NCI-H2171 (cell line): ENCODE results near the gene SIK2.
"Not testable (repeated sequence)": the region's sequence is repeated elsewhere in the genome, so short reads cannot be mapped to it uniquely, and the experiment has no call there.

Experiments used
- DNase-seq: peaks from one replicate; lab custom pipeline; 2025; lab: John Stamatoyannopoulos, UW

SIK2 gene

DNA sequence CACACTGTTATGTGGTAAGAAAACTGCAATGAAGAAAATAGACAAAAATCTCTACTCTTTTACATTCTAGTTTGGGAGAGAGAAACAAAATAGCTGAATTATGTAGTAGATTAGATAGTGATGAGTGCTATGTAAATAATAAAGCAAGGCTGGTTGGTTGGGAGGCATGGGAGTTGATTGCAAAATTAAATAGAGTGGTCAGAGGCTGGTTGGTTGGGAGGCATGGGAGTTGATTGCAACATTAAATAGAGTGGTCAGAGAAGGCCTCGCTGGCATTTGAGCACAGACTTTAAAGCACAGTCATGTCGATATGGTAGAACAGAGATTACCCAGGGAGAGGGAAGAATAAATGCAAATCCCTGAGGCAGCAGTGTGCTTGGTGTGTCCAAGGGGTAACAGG is 22.4 kb downstream of the SIK2 start:
- no peak for DNase-seq

- DNase-seq: no peak
These were observed 25.3 kb downstream of the SIK2 start for GRCh38 chr11:111627591-111627990.

GRCh38 chr11:111629499-111629898 is 27.2 kb downstream of the SIK2 start:
- DNase-seq: no peak

DNA sequence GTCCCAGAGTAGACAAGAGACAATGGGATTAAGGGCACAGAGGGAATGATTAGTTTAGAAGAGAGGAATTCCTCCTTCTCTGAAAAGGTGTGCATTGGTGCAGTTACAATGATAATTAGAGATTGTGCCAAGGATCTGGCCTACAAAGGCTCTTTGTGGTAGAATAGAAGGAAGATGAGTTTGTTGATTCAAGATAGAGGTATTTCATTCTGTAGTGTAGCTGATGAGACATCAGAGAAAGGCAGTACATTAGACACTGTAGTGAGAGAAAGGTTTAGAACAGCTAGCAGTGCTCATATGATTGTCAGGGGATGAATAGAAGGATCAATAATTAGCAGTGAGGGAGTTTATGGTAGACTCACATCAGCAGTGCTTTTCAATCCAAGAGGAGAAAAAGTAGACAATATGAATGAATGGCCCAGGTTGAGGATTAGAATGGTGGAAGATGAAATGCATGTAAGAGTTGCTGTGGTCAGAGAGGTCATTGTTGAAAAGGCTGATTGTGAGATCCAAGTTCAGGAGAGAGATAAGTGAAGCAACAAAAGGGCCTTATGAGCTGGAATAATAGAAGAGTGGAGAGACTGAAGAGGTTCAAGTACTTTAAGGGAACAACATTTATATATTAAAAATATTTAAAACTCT is 28.9 kb downstream of the SIK2 start:
- no peak for DNase-seq

DNA sequence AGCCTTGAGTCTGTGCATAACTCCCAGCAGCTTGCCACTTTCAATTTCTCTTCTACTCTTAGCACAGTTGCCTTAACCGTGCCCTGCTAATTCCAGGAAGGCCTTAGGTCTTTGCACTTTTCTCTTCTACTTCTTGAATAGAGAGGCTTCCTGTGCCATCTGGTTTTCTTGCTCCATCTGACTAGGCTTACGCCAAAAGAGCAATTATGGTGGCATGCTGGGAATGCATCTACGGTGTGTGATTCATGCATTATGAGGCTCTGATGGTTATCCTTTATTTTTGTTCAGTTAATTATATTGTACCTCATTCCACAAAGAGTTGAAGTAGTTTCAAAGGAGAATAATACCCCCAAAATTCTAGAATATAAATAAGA is 29.4 kb downstream of the SIK2 start:
- DNase-seq: no peak

GRCh38 chr11:111632516-111633220 is 30.4 kb downstream of the SIK2 start:
- no peak for DNase-seq

DNA sequence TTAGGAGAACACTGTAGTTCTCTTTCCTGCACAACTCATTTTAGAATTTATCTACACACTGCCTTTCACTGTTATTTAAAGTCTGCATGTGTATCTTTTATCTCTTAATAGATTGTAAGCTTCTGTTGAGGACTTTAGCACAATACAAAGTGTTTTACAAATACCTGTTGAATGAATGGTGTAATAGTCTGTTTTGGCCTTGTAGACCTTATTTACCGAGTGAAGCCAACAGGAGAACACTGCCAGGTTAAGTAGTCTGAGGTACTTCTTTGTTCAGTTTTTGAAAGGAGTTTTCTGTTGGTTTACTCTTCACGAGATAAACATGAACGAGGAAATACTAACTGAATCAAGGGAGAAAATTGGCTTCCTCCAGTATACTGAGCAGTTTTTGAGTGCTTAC is 31.0 kb downstream of the SIK2 start:
- no peak for DNase-seq

- DNase-seq: no peak
These were observed 31.6 kb downstream of the SIK2 start for GRCh38 chr11:111633756-111634362.

DNA sequence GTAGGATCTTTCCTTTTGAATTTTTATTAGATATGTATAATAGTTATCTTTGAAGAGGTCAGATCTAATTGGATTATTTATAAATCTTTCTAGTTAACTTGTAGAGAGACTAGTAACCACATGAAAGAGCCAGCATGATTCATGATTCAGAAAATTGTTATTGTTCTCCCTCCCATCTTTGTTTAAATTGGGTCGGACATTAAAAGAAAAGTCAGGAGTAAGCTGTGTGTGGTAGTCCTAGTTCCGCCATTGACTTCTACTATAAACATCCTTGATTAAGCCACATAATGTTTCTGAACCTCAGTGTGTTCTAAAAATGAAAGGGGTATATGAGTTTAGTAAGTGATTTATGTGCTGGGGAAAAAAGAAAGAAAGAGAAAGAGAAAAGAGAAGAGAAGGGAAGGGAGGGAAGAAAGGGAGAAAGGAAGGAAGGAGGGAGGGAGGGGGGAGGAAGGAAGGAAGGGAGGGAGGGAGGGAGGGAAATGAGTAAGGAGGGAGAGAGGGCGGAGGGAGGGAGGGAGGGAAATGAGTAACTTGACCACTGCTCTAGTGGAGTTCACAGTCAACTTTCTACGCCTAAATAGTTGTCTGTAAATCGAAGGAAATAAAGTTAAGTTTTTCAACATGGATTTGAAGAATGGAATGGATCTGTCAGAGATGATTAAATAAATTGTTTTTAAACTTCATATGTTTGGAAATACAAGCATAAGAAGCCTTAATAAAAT is 32.9 kb downstream of the SIK2 start:
- no peak for DNase-seq

- DNase-seq: no peak
These were observed 33.4 kb downstream of the SIK2 start for GRCh38 chr11:111635706-111636045.

DNA sequence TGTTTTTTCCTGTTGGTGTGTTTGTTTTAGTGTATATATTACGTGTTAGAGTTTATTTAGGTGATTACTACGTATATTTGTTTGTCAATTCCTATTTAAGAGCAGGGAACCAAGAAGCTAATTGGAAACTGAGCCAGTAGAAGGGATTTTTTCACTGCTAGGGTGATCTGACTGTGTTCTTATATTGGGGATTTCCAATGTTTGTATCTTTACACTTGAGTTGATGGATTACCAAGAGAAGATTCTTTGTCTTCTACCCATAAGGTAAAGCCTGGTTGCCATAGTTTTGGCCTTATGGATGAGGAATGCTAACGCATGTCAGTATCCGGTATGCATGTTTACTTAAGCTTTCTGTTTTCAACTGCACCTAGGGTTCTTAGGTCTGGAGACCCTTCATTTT is 35.6 kb downstream of the SIK2 start:
- DNase-seq: no peak

- DNase-seq: no peak
These were observed 37.1 kb downstream of the SIK2 start for GRCh38 chr11:111639226-111639925.

GRCh38 chr11:111641339-111642015 is 39.2 kb downstream of the SIK2 start:
- no peak for DNase-seq

DNA sequence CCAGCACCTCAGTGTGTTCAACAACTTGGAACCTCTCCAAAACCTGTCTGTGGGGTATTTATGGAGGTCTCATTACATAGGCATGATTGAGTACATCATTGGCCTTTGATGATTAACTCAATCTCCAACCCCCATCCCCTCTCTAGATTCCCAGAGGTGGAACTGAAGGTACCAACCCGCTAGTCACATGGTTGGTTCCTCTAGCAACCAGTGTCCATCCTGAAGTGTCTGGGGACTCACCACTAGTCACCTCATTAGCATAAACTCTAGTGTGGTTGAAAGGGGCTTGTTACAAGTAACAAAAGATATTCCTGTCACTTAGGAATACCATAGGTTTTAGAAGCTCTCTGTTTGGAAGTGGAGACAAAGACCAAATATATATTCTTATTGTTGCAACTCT is 40.3 kb downstream of the SIK2 start:
- no peak for DNase-seq

DNA sequence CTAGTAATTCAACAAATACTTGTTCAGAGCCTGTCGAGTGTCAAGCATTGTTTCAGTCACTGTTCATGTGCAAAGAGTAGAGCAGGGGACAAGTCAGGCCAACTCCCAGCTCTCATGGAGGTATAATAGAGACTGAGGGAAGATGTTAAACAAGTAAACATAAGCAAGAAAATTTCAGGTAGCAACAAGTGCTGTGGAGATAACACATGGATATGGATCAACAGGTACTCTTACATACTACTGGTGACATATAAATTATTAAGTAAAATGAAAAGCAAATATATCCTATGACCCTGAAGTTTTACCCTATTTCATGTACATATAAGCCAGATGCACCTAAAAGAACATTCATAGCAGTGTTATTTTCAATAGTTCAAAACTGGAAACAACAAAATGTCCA is 42.7 kb downstream of the SIK2 start:
- DNase-seq: no peak

- DNase-seq: no peak
These were observed 43.5 kb downstream of the SIK2 start for GRCh38 chr11:111645657-111646316.

DNA sequence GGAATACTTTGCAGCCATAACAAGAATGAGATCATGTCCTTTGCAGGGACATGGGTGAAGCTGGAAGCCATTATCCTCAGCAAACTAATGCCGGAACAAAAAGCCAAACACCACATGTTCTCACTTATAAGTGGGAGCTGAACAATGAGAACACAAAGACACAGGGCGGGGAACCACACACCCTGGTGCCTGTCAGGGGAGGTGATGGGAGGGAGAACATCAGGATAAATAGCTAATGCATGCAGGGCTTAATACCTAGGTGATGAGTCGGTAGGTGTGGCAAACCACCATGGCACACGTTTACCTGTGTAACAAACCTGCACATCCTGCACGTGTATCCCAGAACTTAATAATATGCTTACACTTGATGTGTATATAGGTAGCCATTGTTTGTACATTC is 49.1 kb downstream of the SIK2 start:
- DNase-seq: not testable (repeated sequence)

GRCh38 chr11:111652184-111652583 is 49.9 kb downstream of the SIK2 start:
- no peak for DNase-seq

- DNase-seq: no peak
These were observed 52.4 kb downstream of the SIK2 start for GRCh38 chr11:111654601-111655000.

DNA sequence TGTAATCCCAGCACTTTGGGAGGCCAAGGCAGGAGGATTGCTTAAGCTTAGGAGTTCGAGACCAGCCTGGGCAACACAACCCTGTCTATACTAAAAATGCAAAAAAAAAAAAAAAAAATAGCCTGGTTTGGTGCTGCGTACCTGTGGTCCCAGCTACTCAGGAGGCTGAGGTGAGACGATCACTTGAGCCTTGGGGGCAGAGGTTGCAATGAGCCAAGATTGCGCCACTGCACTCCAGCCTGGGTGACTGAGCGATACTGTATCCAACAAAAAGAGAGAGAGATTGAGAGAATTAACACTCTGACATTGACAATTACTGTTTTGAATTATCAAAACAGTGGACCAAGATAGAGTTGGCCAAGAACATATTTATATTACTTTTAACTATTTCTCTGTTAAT is 53.7 kb downstream of the SIK2 start:
- DNase-seq: no peak

DNA sequence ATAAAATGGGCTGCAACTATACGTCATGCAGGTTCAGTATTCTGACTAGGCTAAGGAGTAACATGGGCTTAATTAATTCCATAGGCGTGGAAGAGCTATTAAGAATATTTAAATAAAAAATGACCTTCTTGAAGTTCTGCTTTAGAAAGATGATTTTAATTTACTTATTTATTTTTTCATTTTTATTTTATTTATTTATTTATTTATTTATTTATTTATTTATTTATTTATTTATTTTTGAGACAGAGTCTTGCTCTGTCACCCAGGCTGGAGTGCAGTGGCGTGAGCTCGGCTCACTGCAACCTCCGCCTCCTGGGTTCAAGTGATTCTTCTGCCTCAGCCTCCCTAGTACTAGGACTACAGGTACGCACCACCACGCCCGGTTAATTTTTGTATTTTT is 55.7 kb downstream of the SIK2 start:
- not testable (repeated sequence) for DNase-seq
